ENCODE data around the gene FMN1.

DNA sequence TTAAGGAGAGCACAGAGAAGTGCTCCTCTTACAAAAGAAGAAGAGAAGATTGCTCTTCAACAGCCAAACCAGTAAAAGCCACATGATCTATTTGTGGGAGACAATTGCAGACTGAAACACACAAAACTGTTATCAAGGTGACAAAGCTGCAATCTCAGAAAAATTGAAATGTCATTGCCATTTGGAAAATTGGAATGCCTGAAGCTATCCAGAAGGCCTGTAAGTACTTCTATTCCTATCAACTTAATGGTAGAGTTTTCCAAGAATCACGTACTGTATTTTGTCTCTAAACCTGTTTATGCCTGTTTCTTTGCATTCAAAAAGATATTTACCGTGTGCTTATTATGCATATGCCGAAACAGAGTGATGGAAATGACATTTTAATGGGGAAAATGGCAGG is 272.0 kb downstream of the FMN1 start:
- TF ChIP-seq POLR2A (IDR thresholded peaks at IDR 0.05; ENCODE audit: low read depth, low read length), result no peak
- TF ChIP-seq POLR2AphosphoS5 (IDR thresholded peaks at IDR 0.05; ENCODE audit: low read depth, low read length), result no peak

Measured in GM12892 (cell line).